H1 (cell line): Measurements from ENCODE around the gene GARNL3. TPM values are rescaled to one million over a fixed set of nuclear protein-coding genes. Genes with fewer than 3 reads are reported as not detected.

Source experiments
- CTCF ChIA-PET: fragments of 300-600 bp; sonication (Branson Sonifier 250); formaldehyde crosslinking; loops from one replicate; lab custom pipeline; 2021; ENCODE audit not compliant: partially characterized antibody; lab: Charles Lee
- POLR2A ChIA-PET: fragments of 300-600 bp; sonication (Branson Sonifier 250); formaldehyde crosslinking; loops from one replicate; lab custom pipeline; 2021; ENCODE audit warnings: inconsistent platforms; ENCODE audit not compliant: partially characterized antibody; lab: Charles Lee
- DNase-seq, 2 experiments: peaks; one replicate each; pipeline versions ENCODE4 v3.0.0 to v3.0.0-alpha.2; 2010 to 2022; ENCODE audit warnings: low spot score in 2 of 2, low read depth in 1 of 2, mixed read lengths in 1 of 2
- FAIRE-seq: peaks from 2 replicates; lab custom pipeline; 2011; peaks lifted over from hg19 to GRCh38; lab: Jason Lieb, UNC
- H2AFZ ChIP-seq: 2 replicates; pipeline ENCODE4 v1.8.1; 2012; ENCODE audit warnings: low read length, inconsistent platforms
- H2AK5ac ChIP-seq: 2 replicates; pipeline ENCODE4 v1.6.1; 2013; ENCODE audit warnings: low read depth, low read length
- H2BK120ac ChIP-seq: replicated peaks from 2 replicates; pipeline ENCODE3; 2013; ENCODE audit warnings: low read depth, low read length, inconsistent platforms
- H2BK12ac ChIP-seq: 2 replicates; pipeline ENCODE4 v1.6.1; 2013; ENCODE audit warnings: low read depth, low read length
- H2BK15ac ChIP-seq: 2 replicates; pipeline ENCODE4 v1.6.1; 2013; ENCODE audit warnings: low read length
- H2BK20ac ChIP-seq: 2 replicates; pipeline ENCODE4 v1.6.1; 2013; ENCODE audit warnings: low read length
- H2BK5ac ChIP-seq: 2 replicates; pipeline ENCODE4 v1.6.1; 2013; ENCODE audit warnings: low read depth, low read length
- H3K14ac ChIP-seq: 2 replicates; pipeline ENCODE4 v1.6.1; 2013; ENCODE audit warnings: inconsistent platforms; ENCODE audit not compliant: insufficient read length
- H3K18ac ChIP-seq: 2 replicates; pipeline ENCODE4 v1.6.1; 2013; ENCODE audit warnings: low read length; ENCODE audit errors: extremely low read depth
- H3K23ac ChIP-seq: 2 replicates; pipeline ENCODE4 v1.6.1; 2013; ENCODE audit warnings: inconsistent platforms; ENCODE audit not compliant: insufficient read length
- H3K23me2 ChIP-seq: 2 replicates; pipeline ENCODE4 v1.6.1; 2013; ENCODE audit warnings: low read depth, low read length
- H3K27ac ChIP-seq: 2 replicates; pipeline ENCODE4 v1.6.1; 2011; ENCODE audit warnings: low read depth, low read length, inconsistent platforms
- H3K27me3 ChIP-seq, 4 experiments: replicated peaks in 1 of 4; 1 replicate in 1 of 4; 2 replicates in 3 of 4; pipeline versions ENCODE4 v1.6.1 to v1.8.1; 2011 to 2013; ENCODE audit warnings: low read length in 3 of 4, mild to moderate bottlenecking in 3 of 4, inconsistent platforms in 2 of 4, mixed read lengths in 2 of 4, moderate library complexity in 1 of 4; ENCODE audit not compliant: control insufficient read depth in 3 of 4, insufficient read depth in 3 of 4; ENCODE audit errors: extremely low read depth in 1 of 4
- H3K36me3 ChIP-seq, 4 experiments: 2 replicates each; pipeline versions ENCODE4 v1.6.1 to v1.8.1; 2011 to 2013; ENCODE audit warnings: mild to moderate bottlenecking in 4 of 4, low read length in 3 of 4, moderate library complexity in 2 of 4, control low read depth in 1 of 4, inconsistent platforms in 1 of 4; ENCODE audit not compliant: insufficient read depth in 4 of 4, control insufficient read depth in 2 of 4
- H3K4ac ChIP-seq: replicated peaks from 2 replicates; pipeline ENCODE3; 2013; ENCODE audit warnings: low read length, low read depth, mixed read lengths, inconsistent platforms; ENCODE audit not compliant: insufficient read length
- H3K4me1 ChIP-seq, 4 experiments: replicated peaks in 1 of 4; 1 replicate in 1 of 4; 2 replicates in 3 of 4; pipeline versions ENCODE4 v1.6.1 to v1.8.1; 2011 to 2013; ENCODE audit warnings: low read length in 3 of 4, inconsistent platforms in 2 of 4, mixed read lengths in 1 of 4; ENCODE audit not compliant: insufficient read depth in 4 of 4, control insufficient read depth in 3 of 4
- H3K4me2 ChIP-seq, 2 experiments: 2 replicates each; pipeline versions ENCODE4 v1.6.1 to v1.8.1; 2011 to 2013; ENCODE audit warnings: low read depth in 2 of 2, low read length in 2 of 2, control low read depth in 1 of 2, inconsistent platforms in 1 of 2, mild to moderate bottlenecking in 1 of 2; ENCODE audit not compliant: insufficient read depth in 1 of 2
- H3K4me3 ChIP-seq, 4 experiments: fragments of 200-600, 300-600 bp in 1 of 4; sonication (generic), shearing (Covaris generic), sonication (Bioruptor Twin) in 1 of 4; 2 replicates each; pipeline versions ENCODE4 v1.5.1 to v1.8.1; 2011 to 2016; ENCODE audit warnings: low read length in 4 of 4, low read depth in 3 of 4, control low read depth in 2 of 4, inconsistent platforms in 2 of 4, mild to moderate bottlenecking in 2 of 4, mixed read lengths in 1 of 4, moderate library complexity in 1 of 4; ENCODE audit not compliant: insufficient read depth in 2 of 4; ENCODE audit errors: extremely low read depth in 1 of 4
- H3K56ac ChIP-seq: replicated peaks from 2 replicates; pipeline ENCODE3; 2013; ENCODE audit warnings: low read depth, mild to moderate bottlenecking, mixed read lengths, low read length, inconsistent platforms; ENCODE audit not compliant: insufficient read length
- H3K79me1 ChIP-seq: 2 replicates; pipeline ENCODE4 v1.6.1; 2013; ENCODE audit warnings: low read depth, low read length, control low read depth
- H3K79me2 ChIP-seq, 2 experiments: 2 replicates each; pipeline versions ENCODE4 v1.6.1 to v1.8.1; 2012 to 2013; ENCODE audit warnings: low read length in 2 of 2, mild to moderate bottlenecking in 2 of 2, inconsistent platforms in 1 of 2; ENCODE audit not compliant: insufficient read depth in 2 of 2, control insufficient read depth in 1 of 2
- H3K9ac ChIP-seq, 4 experiments: replicated peaks in 1 of 4; 1 replicate in 1 of 4; 2 replicates in 3 of 4; pipeline versions ENCODE4 v1.6.1 to v1.8.1; 2011 to 2013; ENCODE audit warnings: low read depth in 3 of 4, low read length in 3 of 4, control low read depth in 2 of 4, mild to moderate bottlenecking in 2 of 4, moderate library complexity in 2 of 4, inconsistent platforms in 1 of 4; ENCODE audit errors: extremely low read depth in 1 of 4
- H3K9me3 ChIP-seq, 2 experiments: 2 replicates each; pipeline versions ENCODE4 v1.6.1 to v1.8.1; 2012 to 2013; ENCODE audit warnings: mild to moderate bottlenecking in 2 of 2, moderate library complexity in 2 of 2, control low read depth in 1 of 2, inconsistent platforms in 1 of 2, low read depth in 1 of 2, low read length in 1 of 2, mixed read lengths in 1 of 2; ENCODE audit not compliant: insufficient read depth in 2 of 2
- H4K20me1 ChIP-seq, 2 experiments: replicated peaks in 1 of 2; 2 replicates each; pipeline versions ENCODE3 to v1.8.1; 2011 to 2013; ENCODE audit warnings: inconsistent platforms in 2 of 2, low read length in 2 of 2, mild to moderate bottlenecking in 1 of 2; ENCODE audit not compliant: insufficient read depth in 2 of 2, control insufficient read depth in 1 of 2
- H4K5ac ChIP-seq: 2 replicates; pipeline ENCODE4 v1.6.1; 2013; ENCODE audit warnings: low read length, low read depth, mixed read lengths, inconsistent platforms; ENCODE audit not compliant: insufficient read length
- H4K8ac ChIP-seq: 2 replicates; pipeline ENCODE4 v1.8.0; 2013; ENCODE audit warnings: mild to moderate bottlenecking, moderate library complexity, low read length, inconsistent platforms; ENCODE audit not compliant: insufficient read depth; ENCODE audit errors: extremely low read depth
- H4K91ac ChIP-seq: replicated peaks from 2 replicates; pipeline ENCODE3; 2013; ENCODE audit warnings: low read length, mixed read lengths, inconsistent platforms; ENCODE audit not compliant: insufficient read length
- BCL11A ChIP-seq, 2 experiments: IDR thresholded peaks; one replicate each; pipeline ENCODE4 v1.6.1; 2011; ENCODE audit warnings: low read depth in 2 of 2, low read length in 2 of 2, mild to moderate bottlenecking in 2 of 2
- CHD2 ChIP-seq: IDR thresholded peaks from 2 replicates; pipeline ENCODE4 v1.6.1; 2012; ENCODE audit warnings: low read length, improper control_type of control experiment
- GTF2F1 ChIP-seq: IDR thresholded peaks from 2 replicates; pipeline ENCODE4 v1.6.1; 2012; ENCODE audit warnings: low read depth, low read length, improper control_type of control experiment, borderline replicate concordance
- HDAC2 ChIP-seq, 2 experiments: fragments of 300-600 bp in 1 of 2; sonication (generic) in 1 of 2; IDR thresholded peaks; 2 replicates each; pipeline ENCODE4 v1.6.1; 2011 to 2012; ENCODE audit warnings: low read depth in 2 of 2, low read length in 2 of 2, mild to moderate bottlenecking in 2 of 2, moderate library complexity in 2 of 2, borderline replicate concordance in 1 of 2, inconsistent platforms in 1 of 2
- HDAC6 ChIP-seq: IDR thresholded peaks from one replicate; pipeline ENCODE4 v1.7.1; 2012; ENCODE audit warnings: low read depth, mild to moderate bottlenecking, inconsistent platforms, low read length, moderate library complexity
- JUN ChIP-seq: IDR thresholded peaks from 2 replicates; pipeline ENCODE4 v1.6.1; 2011; ENCODE audit warnings: low read depth, mild to moderate bottlenecking, improper control_type of control experiment, low read length
- KDM1A ChIP-seq: fragments of 200-600, 300-600 bp; sonication (generic); IDR thresholded peaks from 2 replicates; pipeline ENCODE4 v1.7.1; 2016; ENCODE audit warnings: mild to moderate bottlenecking, low read length, borderline replicate concordance
- NRF1 ChIP-seq: IDR thresholded peaks from 2 replicates; pipeline ENCODE4 v1.6.1; 2011; ENCODE audit warnings: mild to moderate bottlenecking, low read depth, low read length, improper control_type of control experiment
- RAD21 ChIP-seq, 2 experiments: IDR thresholded peaks in 1 of 2; conservative IDR thresholded peaks in 1 of 2; 2 replicates each; pipeline ENCODE4 v1.6.1; 2011; ENCODE audit warnings: low read depth in 2 of 2, low read length in 2 of 2, improper control_type of control experiment in 1 of 2, inconsistent platforms in 1 of 2, mild to moderate bottlenecking in 1 of 2, moderate library complexity in 1 of 2
- SIRT6 ChIP-seq: IDR thresholded peaks from one replicate; pipeline ENCODE4 v1.7.1; 2012; ENCODE audit warnings: low read length, inconsistent platforms
- SP1 ChIP-seq: IDR thresholded peaks from 2 replicates; pipeline ENCODE4 v1.6.1; 2011; ENCODE audit warnings: low read depth, low read length
- SP2 ChIP-seq: IDR thresholded peaks from 2 replicates; pipeline ENCODE4 v1.6.1; 2012; ENCODE audit warnings: mild to moderate bottlenecking, low read length, inconsistent platforms
- SUZ12 ChIP-seq: fragments of 200-600 bp; sonication (generic); IDR thresholded peaks from 2 replicates; pipeline ENCODE4 v1.6.1; 2012; ENCODE audit warnings: mild to moderate bottlenecking, inconsistent platforms, low read length, moderate library complexity, mixed read lengths
- TAF1 ChIP-seq: IDR thresholded peaks from 2 replicates; pipeline ENCODE4 v1.6.1; 2011; ENCODE audit warnings: mild to moderate bottlenecking, low read depth, low read length
- YY1 ChIP-seq: IDR thresholded peaks from 2 replicates; pipeline ENCODE4 v1.6.1; 2011; ENCODE audit warnings: low read depth, mild to moderate bottlenecking, low read length
- WGBS, 2 experiments: shearing (Covaris generic) in 1 of 2; methylation state at CpG; one replicate each; pipeline versions ENCODE4 v1.1.6 to v1.1.7; 2013 to 2015; ENCODE audit warnings: low lambda C conversion rate in 2 of 2, mixed read lengths in 2 of 2, inconsistent platforms in 1 of 2, low coverage in 1 of 2, missing lambda C conversion rate in 1 of 2; ENCODE audit not compliant: insufficient replicate concordance in 2 of 2, insufficient coverage in 1 of 2, insufficient read length in 1 of 2; ENCODE audit errors: extremely low coverage in 1 of 2, missing lambda C conversion rate in 1 of 2; 5-methylcytosine and 5-hydroxymethylcytosine counted together
- polyA plus RNA-seq, 7 experiments: library from polyadenylated mRNA; depleted of rRNA in 3 of 7; stranded (reverse) in 5 of 7; unstranded in 2 of 7; fragments of >200 nt in 5 of 7; fragments of 200-250 nt in 2 of 7; gene quantifications; 1 replicate in 5 of 7; 2 replicates in 1 of 7; 4 replicates in 1 of 7; pipeline versions ENCODE4 v1.2.1 to v1.2.3, GENCODE V29; 2011 to 2013; ENCODE audit warnings: missing spikeins in 2 of 7, mixed read lengths in 2 of 7
- total RNA-seq: library from RNA; stranded (reverse); fragmentation: NEBNext Ultra II Directional; extraction: Animal tissue kit (Norgen Biotek cat#: 25700); gene quantifications from 2 replicates; pipeline ENCODE4 v1.2.1, GENCODE V29; 2021

Gene GARNL3
- total and polyA plus RNA-seq, 2 of the 8 experiments (the other 6 are each of a cell fraction or from before 2014, with no cell fraction given), result 6.5 to 18.3 TPM

GRCh38 chr9:127237801-127238200 is 26.8 kb upstream of the GARNL3 start:
- WGBS, 2 experiments, result 88% methylated on average over 4 of the region's 4 CpGs; no CpG with 5 or more reads in 1 of the 2 experiments
- H4K8ac ChIP-seq, result no peak overlapping the region
- DNase-seq, result no peak
- TF ChIP-seq SIRT6 (no peak), YY1 (no peak), CHD2 (no peak), GTF2F1 (no peak), JUN (no peak), KDM1A (no peak), HDAC6 (no peak), SP2 (no peak), BCL11A (IDR thresholded peaks at IDR 0.05; ENCODE audit: low read depth in 2 of 2, low read length in 2 of 2) (no peak), SP1 (no peak), TAF1 (no peak), RAD21 (IDR thresholded peaks at IDR 0.05 in 1 of 2, conservative IDR thresholded peaks at IDR 0.05 in 1 of 2; ENCODE audit: low read depth in 2 of 2, low read length in 2 of 2) (no peak), NRF1 (no peak), SUZ12 (no peak), HDAC2 (IDR thresholded peaks at IDR 0.05; ENCODE audit: borderline replicate concordance in 1 of 2, low read depth in 2 of 2, low read length in 2 of 2) (no peak)

More at GRCh38 chr9:127237801-127238200, 26.8 kb upstream of the GARNL3 start:
- no peaks in the 10 kb centered on the region for H3K27me3 ChIP-seq
- peaks cover 5 to 10% (median 8%) of the 10 kb centered on the region in 4 experiments; a peak in 5 of 7 replicates for H3K4me1 ChIP-seq
- no peak overlapping the region for H3K4ac ChIP-seq
- H3K14ac ChIP-seq, result no peak overlapping the region
- no peak overlapping the region for H3K9ac ChIP-seq
- H4K20me1 ChIP-seq, result no peaks in the 10 kb centered on the region
- H3K23ac ChIP-seq, result no peak overlapping the region
- H2BK20ac ChIP-seq, result no peak overlapping the region
- no peak overlapping the region for H3K18ac ChIP-seq
- H2AFZ ChIP-seq, result no peak overlapping the region
- H3K36me3 ChIP-seq, result peaks cover 0 to 6% (median 0%) of the 10 kb centered on the region in 4 experiments; a peak in 3 of 8 replicates
- no peak overlapping the region for H4K91ac ChIP-seq
- ChIA-PET POLR2A (interaction anchor here (1.1 kb wide), 1 partner anchor 10 kb away, joined by 3 read pairs; no protein-coding TSS in a partner anchor), CTCF (interaction anchor here (1.2 kb wide), 1 partner anchor 11 kb away, joined by 3 read pairs; no protein-coding TSS in a partner anchor)
- H2BK12ac ChIP-seq, result no peak overlapping the region
- no peak overlapping the region for H2BK5ac ChIP-seq
- H2BK15ac ChIP-seq, result no peak overlapping the region
- H3K4me2 ChIP-seq, result no peak overlapping the region
- no peak overlapping the region for H2AK5ac ChIP-seq
- H3K79me2 ChIP-seq, result no peaks in the 10 kb centered on the region
- H2BK120ac ChIP-seq, result no peak overlapping the region
- H3K27ac ChIP-seq, result no peak overlapping the region
- H3K23me2 ChIP-seq, result no peaks in the 10 kb centered on the region
- H3K56ac ChIP-seq, result no peak overlapping the region
- H3K4me3 ChIP-seq, result no peak overlapping the region
- H4K5ac ChIP-seq, result no peak overlapping the region
- no peaks in the 10 kb centered on the region for H3K9me3 ChIP-seq
- no peak for FAIRE-seq
- H3K79me1 ChIP-seq, result no peaks in the 10 kb centered on the region
